Measurements from ENCODE around the gene TMEM60. TPM values are rescaled to one million over a fixed set of nuclear protein-coding genes. Genes with fewer than 3 reads are reported as not detected.
"Not testable (repeated sequence)": the region's sequence is repeated elsewhere in the genome, so short reads cannot be mapped to it uniquely, and the experiment has no call there.

The TMEM60 gene
- total RNA-seq, 1 donor from 2014 or later = 14.2 TPM

DNA sequence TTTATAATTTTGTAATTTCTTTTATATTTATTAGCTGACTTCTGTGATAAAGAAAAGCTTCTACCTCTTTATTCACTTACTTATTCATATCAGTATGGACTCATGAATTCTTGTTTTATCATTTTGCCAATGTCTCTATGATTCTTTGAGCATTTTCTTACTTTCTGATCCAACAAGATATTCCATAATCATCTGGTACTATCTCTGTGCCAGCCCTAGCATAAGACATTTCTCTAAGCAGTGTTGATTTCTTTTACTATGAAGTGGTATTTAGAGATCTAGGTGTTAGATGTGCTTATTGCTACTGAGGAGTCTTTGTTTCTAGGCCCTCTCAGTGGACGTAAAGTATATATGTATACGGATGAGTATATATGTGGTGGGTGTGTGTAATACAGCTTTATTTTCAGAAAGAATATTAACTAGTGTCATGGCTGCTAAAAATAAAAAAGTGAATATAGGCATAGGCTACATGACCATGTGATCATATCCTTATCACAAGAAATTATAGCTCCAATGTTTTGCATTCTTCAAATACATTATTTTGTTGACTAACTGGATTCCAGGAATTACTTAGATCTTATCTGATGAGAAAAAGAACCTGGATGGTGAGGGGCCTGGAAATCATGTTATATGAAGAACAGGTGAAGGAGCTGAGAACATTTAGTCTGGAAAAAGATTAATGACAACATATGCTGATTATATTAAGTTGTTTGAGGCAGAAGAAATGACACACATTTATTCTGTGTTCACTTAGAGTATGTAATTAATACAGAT, 13.5 kb upstream of the TMEM60 start:
- DNase-seq (ENCODE audit: low spot score) = peak; percentile 26

- no peak for DNase-seq (ENCODE audit: low spot score)
Observed at GRCh38 chr7:77808517-77808916, 10.3 kb upstream of the TMEM60 start.

DNA sequence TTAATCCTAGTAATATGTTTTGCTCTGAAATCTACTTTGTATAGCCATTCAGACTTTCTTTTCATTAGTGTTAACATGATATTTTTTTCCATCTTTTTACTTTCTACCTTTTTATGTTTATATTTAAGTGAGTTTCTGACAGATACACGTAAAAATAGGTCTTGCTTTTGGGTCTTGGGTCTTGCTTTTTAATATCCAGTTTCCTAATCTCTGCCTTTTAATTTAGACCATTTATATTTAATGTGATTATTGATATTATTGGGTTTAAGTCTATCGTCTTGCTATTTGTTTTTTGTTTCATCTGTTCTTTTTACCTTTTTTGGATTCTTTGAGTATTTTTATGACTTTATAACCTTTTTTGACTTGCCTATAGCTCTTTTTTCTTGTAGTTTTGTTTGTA, 8.2 kb upstream of the TMEM60 start:
- no peak for DNase-seq (ENCODE audit: low spot score)

- DNase-seq (ENCODE audit: low spot score) = no peak
Observed at GRCh38 chr7:77802557-77803405, 4.5 kb upstream of the TMEM60 start.

- DNase-seq (ENCODE audit: low spot score) = no peak
Observed at GRCh38 chr7:77800730-77801129, 2.5 kb upstream of the TMEM60 start.

- DNase-seq (ENCODE audit: low spot score) = no peak
Observed at GRCh38 chr7:77800158-77800557, 1.9 kb upstream of the TMEM60 start.

GRCh38 chr7:77799078-77799964, 1.1 kb upstream of the TMEM60 start:
- peak; percentile 66 for DNase-seq (ENCODE audit: low spot score)

DNA sequence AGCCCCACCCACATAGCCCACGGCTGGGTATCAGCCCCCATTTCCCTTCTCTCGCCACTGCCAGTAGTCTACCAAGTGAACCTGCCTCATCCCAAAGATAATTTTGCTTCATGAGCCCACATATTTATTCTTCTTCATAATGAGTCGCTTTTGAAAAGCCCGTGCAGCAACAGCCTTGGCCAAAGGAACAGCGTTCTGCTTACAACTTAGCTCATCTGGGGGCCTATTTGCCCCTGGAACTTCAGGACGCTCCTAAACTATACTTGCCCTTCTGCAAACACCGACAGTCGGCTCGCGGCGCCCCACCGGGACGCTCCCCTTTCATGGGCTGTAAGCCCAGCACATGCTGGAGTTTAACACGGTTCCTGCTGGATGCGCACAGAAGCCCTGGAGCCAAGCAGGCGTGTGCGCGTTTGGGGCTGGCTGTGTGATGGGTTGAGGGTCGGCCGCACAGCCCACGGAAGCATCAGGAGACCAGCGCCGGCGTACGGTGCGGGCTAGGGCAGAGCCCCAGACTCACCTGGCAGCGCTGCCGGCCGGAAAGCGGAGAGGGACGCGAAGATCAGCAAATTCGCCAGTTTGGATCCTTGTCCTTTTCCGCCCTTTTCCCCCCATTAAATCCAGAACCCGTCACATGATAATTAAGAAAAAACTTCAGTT, 370 bp downstream of the TMEM60 start:
- DNase-seq (ENCODE audit: low spot score) = no peak

DNA sequence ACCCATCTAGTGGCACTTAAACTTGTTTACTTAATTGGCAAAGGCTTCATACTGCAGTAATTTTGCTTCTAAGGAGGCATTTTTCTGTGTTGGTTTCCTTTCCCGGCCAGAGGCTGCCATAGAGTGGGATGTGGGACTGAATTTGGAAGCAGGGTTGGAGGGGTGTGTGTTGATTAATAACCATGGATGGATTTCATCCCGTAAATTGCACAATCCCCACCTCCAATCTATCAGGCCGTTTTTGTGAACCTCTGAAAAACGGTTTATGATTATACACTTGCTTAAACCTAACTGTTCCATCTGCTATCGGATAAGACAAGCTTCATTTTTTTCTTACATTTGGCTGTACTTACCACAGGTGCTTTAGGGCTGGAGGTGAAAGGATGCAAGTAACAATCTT, 1.3 kb downstream of the TMEM60 start:
- DNase-seq (ENCODE audit: low spot score) = no peak

DNA sequence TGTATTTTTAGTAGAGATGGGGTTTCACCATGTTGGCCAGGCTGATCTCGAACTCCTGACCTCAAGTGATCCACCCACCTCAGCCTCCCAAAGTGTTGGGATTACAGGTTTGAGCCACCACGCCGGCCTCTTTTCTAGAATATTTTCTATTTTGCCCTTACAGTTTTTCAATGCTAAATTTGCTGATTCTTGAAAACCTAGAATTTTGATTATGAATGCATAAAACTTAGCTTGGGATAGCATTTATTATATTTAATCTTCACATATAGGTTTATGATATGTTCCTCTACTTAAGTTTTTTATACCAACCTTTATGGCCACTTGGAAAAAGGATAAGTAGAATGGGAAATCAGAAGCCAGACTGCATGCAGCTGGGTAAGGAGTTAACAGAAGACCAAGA, 2.1 kb downstream of the TMEM60 start:
- DNase-seq (ENCODE audit: low spot score) = no peak

DNA sequence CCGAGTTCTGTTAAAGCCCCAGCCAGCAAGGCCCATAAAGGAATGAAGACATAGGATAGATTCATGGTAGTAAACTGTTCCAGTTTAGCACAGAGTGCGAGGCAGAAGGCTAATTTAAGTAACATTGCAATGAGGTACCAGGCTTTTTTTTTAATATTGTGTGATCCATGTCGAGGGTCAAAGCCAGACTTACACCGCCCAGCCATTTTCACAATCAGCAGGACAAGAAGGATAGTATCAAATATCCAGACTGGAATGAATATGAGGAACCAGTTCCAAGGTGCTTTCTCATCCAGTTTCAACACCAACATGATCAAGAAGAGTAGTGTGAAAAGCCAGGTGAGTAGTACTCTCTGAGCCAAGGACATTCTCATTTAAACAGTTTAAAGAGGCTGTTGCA, 4.2 kb downstream of the TMEM60 start:
- DNase-seq (ENCODE audit: low spot score) = no peak

DNA sequence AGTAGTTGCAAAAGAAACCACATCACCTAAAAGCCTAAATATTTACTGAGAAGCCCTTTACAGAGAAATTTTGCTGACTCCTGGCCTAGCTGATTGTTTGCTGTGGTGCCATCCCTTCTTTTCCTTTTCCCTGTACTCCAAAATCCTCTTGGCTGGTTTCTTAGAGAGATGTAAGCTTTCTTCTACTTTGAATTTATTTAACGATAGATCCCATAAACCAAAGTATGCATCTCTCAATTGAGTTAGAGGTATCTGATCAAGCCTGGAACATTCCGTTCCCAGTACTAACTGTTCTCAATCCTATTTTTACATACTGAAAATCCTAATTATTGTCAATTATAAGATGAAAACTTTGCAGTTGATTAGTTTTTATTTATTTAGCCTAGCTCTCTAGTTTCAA, 6.3 kb downstream of the TMEM60 start:
- no peak for DNase-seq (ENCODE audit: low spot score)

DNA sequence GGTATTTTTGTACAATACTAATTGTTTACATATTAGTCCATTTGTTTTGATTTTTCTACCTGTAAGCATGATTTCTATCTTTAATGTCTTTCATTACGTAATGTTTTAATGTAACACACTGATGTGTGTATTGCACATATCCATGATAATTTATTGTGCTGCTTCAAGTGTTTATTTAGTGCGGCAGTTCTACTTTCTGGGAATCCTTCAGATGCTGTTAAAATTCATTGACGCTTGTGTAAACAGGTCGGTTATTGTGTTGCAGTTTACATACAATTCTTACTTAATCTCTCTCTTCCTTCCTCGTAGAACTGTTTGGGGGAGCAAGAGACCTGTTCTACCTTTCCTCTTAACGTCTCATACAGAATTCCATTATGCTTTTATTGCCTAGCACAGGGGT, 6.9 kb downstream of the TMEM60 start:
- no peak for DNase-seq (ENCODE audit: low spot score)

GRCh38 chr7:77788327-77788902, 9.8 kb downstream of the TMEM60 start:
- DNase-seq (ENCODE audit: low spot score) = no peak

GRCh38 chr7:77786741-77787140, 11.5 kb downstream of the TMEM60 start:
- no peak for DNase-seq (ENCODE audit: low spot score)

DNA sequence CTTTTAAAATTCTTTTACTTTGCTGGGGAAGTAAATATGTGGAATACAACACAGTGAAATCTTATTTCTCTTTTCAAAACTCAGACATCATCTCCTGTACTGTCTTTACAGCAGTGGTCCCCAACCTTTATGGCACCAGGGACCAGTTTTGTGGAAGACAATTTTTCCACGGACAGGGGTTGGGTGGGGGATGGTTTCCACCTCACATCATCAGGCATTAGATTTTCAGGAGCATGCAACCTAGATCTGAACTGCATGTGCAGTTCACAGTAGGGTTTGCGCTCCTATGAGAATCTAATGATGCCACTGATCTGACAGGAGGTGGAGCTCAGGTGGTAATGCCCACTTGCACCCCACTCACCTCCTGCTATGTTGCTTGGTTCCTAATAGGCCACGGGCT, 12.2 kb downstream of the TMEM60 start:
- no peak for DNase-seq (ENCODE audit: low spot score)

GRCh38 chr7:77784426-77784825, 13.8 kb downstream of the TMEM60 start:
- not testable (repeated sequence) for DNase-seq (ENCODE audit: low spot score)

- no peak for DNase-seq (ENCODE audit: low spot score)
Observed at GRCh38 chr7:77783545-77783944, 14.7 kb downstream of the TMEM60 start.

GRCh38 chr7:77783111-77783510, 15.1 kb downstream of the TMEM60 start:
- no peak for DNase-seq (ENCODE audit: low spot score)

DNA sequence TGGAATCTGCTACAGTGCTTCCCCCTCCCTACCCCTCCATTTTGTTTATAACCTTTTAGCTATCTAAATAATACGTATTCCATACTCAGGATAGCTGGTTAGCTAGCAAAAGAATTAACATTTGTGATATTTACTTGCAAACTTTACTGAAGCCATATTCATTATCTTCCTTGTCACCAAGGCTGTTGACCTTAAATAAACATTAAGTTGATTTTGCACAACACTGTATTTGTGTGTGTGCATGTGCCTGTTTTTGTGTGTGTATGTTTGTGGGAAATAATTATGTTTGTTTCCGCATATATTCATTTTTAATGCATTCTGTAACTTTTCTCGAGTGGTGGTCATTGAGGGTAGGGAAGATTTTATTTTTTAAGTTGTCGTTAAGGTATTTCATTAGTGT, 15.9 kb downstream of the TMEM60 start:
- no peak for DNase-seq (ENCODE audit: low spot score)

- DNase-seq (ENCODE audit: low spot score) = no peak
Observed at GRCh38 chr7:77778535-77778934, 19.7 kb downstream of the TMEM60 start.

Data from umbilical cord (tissue), 2 donors.